Psoas muscle (tissue), 8 donors: Measurements from ENCODE around the gene ELOF1. TPM values are rescaled to one million over a fixed set of nuclear protein-coding genes. Genes with fewer than 3 reads are reported as not detected.

ENCODE experiments used
- ATAC-seq, 4 donors: fragments of 200-7000 bp; cut with Tn5 transposase; one replicate each; pipeline ENCODE4 v1.9.1; 2020; ENCODE audit warnings: moderate library complexity in 3 of 4, mild to moderate bottlenecking in 2 of 4
- DNase-seq, 2 donors: peaks; one replicate each; pipeline ENCODE4 v3.0.0-alpha.2; 2020
- H3K27ac ChIP-seq: fragments of 200-600 bp; one replicate; pipeline ENCODE4 v1.8.0; 2022
- H3K27me3 ChIP-seq, 3 donors: fragments of 200-600 bp in 1 of 3; one replicate each; pipeline versions ENCODE4 v1.6.1 to v1.8.0; 2013 to 2022; ENCODE audit warnings: low read length in 2 of 3, mild to moderate bottlenecking in 2 of 3, moderate library complexity in 1 of 3; ENCODE audit not compliant: insufficient read depth in 3 of 3
- H3K36me3 ChIP-seq, 2 donors: fragments of 200-600 bp in 1 of 2; one replicate each; pipeline versions ENCODE4 v1.6.1 to v1.8.0; 2013 to 2022; ENCODE audit warnings: low read depth in 1 of 2, mild to moderate bottlenecking in 1 of 2, moderate library complexity in 1 of 2; ENCODE audit not compliant: insufficient read depth in 1 of 2
- H3K4me1 ChIP-seq: fragments of 200-600 bp; one replicate; pipeline ENCODE4 v1.8.0; 2022
- H3K4me3 ChIP-seq: fragments of 200-600 bp; one replicate; pipeline ENCODE4 v1.8.0; 2022; ENCODE audit warnings: mild to moderate bottlenecking
- H3K9me3 ChIP-seq: fragments of 200-600 bp; one replicate; pipeline ENCODE4 v1.8.0; 2022
- CTCF ChIP-seq: fragments of 200-600 bp; IDR thresholded peaks from one replicate; pipeline ENCODE4 v1.8.0; 2022; ENCODE audit warnings: antibody characterized with exemption
- WGBS, 3 donors: extraction: QIAGEN DNeasy Blood & Tissue Kit; methylation state at CpG; one replicate each; pipeline versions ENCODE4 v1.1.6 to v1.1.7; 2013; 5-methylcytosine and 5-hydroxymethylcytosine counted together
- intact Hi-C, 2 donors: fragments of 100-400 bp; cut with DNase I; formaldehyde crosslinking; loops; one replicate each; pipeline versions ENCODE4 v1.11.0 to v1.14.2; 2022
- polyA plus RNA-seq, 3 donors: library from polyadenylated mRNA; stranded (reverse); fragments of 200-250 nt; gene quantifications; one replicate each; pipeline ENCODE4 v1.2.3, GENCODE V29; 2013
- total RNA-seq, 4 donors: library from RNA; stranded (reverse); fragmentation: NEBNext Ultra II Directional in 2 of 4; extraction: Animal tissue kit (Norgen Biotek cat#: 25700) in 2 of 4; gene quantifications; one replicate each; pipeline versions ENCODE4 v1.2.1 to v1.2.4, GENCODE V29; 2021 to 2023
- donor health status: healthy with polysubstance abuse.
- donor health status: DM: no; HTN: no; CAD: no; lungs with moderate emphysema.
- donor health status: Bipolar disorder and iron deficiency.
- donor health status: healthy.
- donor health status: DM: yes; HTN: yes; CAD: no.
- donor health status: DM: no; HTN: no; CAD: no.
- donor health status: DM: no; HTN: no; CAD: no.
- donor health status: DM: yes; HTN: yes; CAD: no.

ELOF1 gene
- total and polyA plus RNA-seq, 7 donors = 24.3 to 82.5 (median 47.3) TPM

DNA sequence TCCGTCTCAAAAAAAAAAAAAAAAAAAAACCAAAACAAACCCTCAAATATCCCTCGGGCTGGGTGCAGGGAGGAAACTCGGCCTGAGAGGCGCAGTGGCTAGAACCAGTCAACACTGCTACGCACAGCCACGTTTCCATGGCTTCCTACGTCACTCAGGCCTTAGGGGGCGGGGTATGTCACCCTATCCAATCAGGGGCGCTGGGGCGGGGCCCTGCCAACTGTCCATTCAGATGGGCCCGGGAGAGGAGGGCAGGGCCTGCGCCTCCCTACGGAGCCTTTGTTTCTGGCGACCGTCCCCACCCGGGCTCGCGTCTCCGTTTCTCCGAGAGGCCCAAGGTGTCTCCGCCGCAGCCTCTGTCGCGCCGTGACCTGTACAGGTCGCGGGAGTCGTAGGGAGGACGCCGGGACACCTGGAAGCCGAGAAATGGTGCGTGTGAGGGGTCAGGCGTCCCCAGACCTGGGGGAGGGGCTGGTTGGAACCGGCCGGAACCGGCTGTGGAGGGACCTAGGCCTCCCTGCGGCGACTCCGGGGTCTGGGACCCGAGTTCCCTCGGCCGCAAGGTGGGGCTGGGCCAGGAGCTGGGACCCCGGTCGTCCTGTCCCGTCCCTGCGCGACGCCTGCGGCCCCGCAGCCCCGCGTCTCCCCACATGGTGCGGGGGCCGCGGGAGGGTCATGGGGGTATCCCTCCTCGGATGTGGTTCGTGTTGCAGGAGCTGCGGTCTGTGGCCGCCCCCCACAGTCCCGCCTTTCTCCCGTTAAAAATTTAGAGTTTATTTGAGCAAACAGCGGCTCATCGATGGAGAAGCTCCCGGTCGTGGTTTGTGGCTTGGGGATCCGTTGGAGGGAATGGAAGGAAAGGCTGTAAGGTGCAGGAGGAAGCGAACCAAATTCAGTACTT lies 38.4 kb upstream of the ELOF1 start, which contains the start of gene ZNF627:
Gene ZNF627, plus strand, starts transcription at position 282 of the 901 bp plus-strand sequence. Its CDS starts 145 bp downstream, at position 427.
- 0 to 1% (median 0%) methylated on average over 45 to 67 of the region's 67 CpGs for WGBS, 3 donors
- peak within 1 kb of the TSS; percentile 81 for H3K4me3 ChIP-seq
- TF ChIP-seq CTCF = no peak
- H3K27me3 ChIP-seq = no peaks in the 10 kb centered on the region
- H3K36me3 ChIP-seq = no peaks in the 10 kb centered on the region
- H3K27ac ChIP-seq = peak within 1 kb of the TSS; percentile 74
- ATAC-seq (peak; percentile 100), DNase-seq (peak; percentile 99)
- H3K4me1 ChIP-seq = peaks cover 7% of the 10 kb centered on the region
- H3K9me3 ChIP-seq = no peaks in the 10 kb centered on the region
- intact Hi-C loops = no loop called here

DNA sequence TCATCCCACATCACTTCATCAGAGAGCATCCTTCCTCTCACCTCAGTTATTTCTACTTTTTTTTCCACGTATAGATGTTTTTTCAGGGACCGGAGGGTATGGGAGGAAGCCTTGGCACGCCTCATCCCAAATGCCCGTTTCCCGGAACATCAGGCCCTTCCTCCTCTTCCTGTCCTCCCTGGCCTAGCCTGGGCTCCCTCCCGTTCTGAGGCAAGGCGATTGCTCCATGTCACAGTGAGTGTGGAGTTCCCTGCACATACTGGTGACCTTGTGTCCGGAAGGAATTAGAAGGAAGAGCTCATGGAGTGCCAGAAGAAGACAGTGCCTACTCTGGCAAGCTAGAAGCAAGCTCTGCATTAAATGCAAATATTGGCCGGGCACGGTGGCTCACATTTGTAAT lies 37.1 kb upstream of the ELOF1 start:
- no peak for DNase-seq
- Histone ChIP-seq H3K36me3 (no peaks in the 10 kb centered on the region), H3K4me1 (peaks cover 7% of the 10 kb centered on the region), H3K27ac (no peak overlapping the region), H3K9me3 (no peaks in the 10 kb centered on the region), H3K27me3 (no peaks in the 10 kb centered on the region), H3K4me3 (no peak overlapping the region)
- no peak for ATAC-seq
- WGBS, 3 donors = 71 to 77% (median 72%) methylated on average over 10 of the region's 10 CpGs
- intact Hi-C loops = no loop called here
- TF ChIP-seq CTCF = no peak

GRCh38 chr19:11594084-11594483 lies 35.1 kb upstream of the ELOF1 start:
- no peaks in the 10 kb centered on the region for H3K27me3 ChIP-seq
- no peak for ATAC-seq
- H3K36me3 ChIP-seq = no peaks in the 10 kb centered on the region
- H3K4me1 ChIP-seq = peaks cover 7% of the 10 kb centered on the region
- no peak for TF ChIP-seq CTCF
- no peak overlapping the region for H3K27ac ChIP-seq
- 79 to 91% (median 80%) methylated on average over 4 of the region's 4 CpGs for WGBS, 3 donors
- no peak for DNase-seq
- intact Hi-C loops = no loop called here
- H3K4me3 ChIP-seq = no peak overlapping the region
- H3K9me3 ChIP-seq = no peaks in the 10 kb centered on the region

DNA sequence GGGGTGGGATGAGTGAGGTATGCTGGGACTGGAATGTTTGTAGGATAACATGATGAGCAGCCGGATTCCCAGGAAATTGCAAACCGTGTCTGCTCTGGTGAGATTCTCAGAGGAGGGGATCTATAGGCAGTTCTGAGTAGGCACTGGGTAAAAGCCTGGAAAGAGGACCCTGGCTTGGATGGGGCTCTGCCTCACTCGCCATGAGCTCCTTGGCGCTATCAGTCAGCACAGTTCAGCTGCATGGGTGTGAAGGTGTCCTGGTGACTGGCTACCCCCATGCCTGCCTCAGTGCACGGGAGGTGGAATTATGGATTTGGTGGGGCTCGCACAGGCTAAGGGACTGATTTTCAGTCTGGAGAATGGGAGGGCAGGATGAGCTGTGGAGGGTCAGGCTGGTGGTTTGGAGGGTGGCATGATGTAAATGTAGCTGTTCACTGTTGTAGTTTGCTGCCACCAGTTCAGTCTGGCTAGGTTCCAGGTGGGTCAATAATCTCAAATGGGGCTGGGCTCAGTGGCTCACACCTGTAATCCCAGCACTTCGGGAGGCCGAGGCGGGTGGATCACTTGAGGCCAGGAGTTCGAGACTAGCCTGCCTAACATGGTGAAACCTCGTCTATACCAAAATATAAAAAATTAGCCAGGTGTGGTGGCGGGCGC lies 29.1 kb upstream of the ELOF1 start:
- no peaks in the 10 kb centered on the region for H3K4me1 ChIP-seq
- WGBS, 3 donors = 62 to 74% (median 63%) methylated on average over 13 of the region's 13 CpGs
- no peak for TF ChIP-seq CTCF
- DNase-seq (no peak), ATAC-seq (peak in 2 of 4 donors; percentile 22 to 30)
- intact Hi-C loops = loop anchor here (2.0 to 10.0 kb wide), 4 partner anchors 91 to 295 kb away; partner anchors contain the start of genes EPOR (in 1 of the 2) and TSPAN16 (in 1 of the 2)
- no peak overlapping the region for H3K4me3 ChIP-seq
- H3K27me3 ChIP-seq = no peaks in the 10 kb centered on the region
- H3K9me3 ChIP-seq = no peaks in the 10 kb centered on the region
- no peak overlapping the region for H3K27ac ChIP-seq
- no peaks in the 10 kb centered on the region for H3K36me3 ChIP-seq
